Prostate gland (tissue), 2 donors: Measurements from ENCODE around the gene TLE6. TPM values are rescaled to one million over a fixed set of nuclear protein-coding genes. Genes with fewer than 3 reads are reported as not detected.

Experiments used
- DNase-seq: peaks from one replicate; pipeline ENCODE4 v3.0.0-alpha.2; 2019; ENCODE audit warnings: low spot score
- H3K27ac ChIP-seq, 2 donors: fragments of 200-600 bp; sonication (generic); 2 replicates each; pipeline ENCODE4 v1.5.1; 2017 to 2019
- H3K27me3 ChIP-seq: fragments of 200-600 bp; sonication (generic); replicated peaks from 2 replicates; pipeline ENCODE4 v1.5.1; 2019; ENCODE audit not compliant: insufficient read depth
- H3K36me3 ChIP-seq, 2 donors: fragments of 200-600 bp; sonication (generic); 1 replicate in 1 of 2; 2 replicates in 1 of 2; pipeline versions ENCODE4 v1.5.1 to v1.8.1; 2017 to 2019
- H3K4me1 ChIP-seq: fragments of 200-600 bp; sonication (generic); replicated peaks from 2 replicates; pipeline ENCODE4 v1.5.1; 2019
- H3K4me3 ChIP-seq, 2 donors: fragments of 200-600 bp; sonication (generic); 2 replicates each; pipeline ENCODE4 v1.5.1; 2017 to 2019
- H3K9me3 ChIP-seq: fragments of 200-600 bp; sonication (generic); 2 replicates; pipeline ENCODE4 v1.5.1; 2017
- POLR2A ChIP-seq: fragments of 450-650 bp; IDR thresholded peaks from one replicate; pipeline ENCODE4 v1.6.1; 2016; ENCODE audit warnings: antibody characterized with exemption, mild to moderate bottlenecking
- POLR2AphosphoS5 ChIP-seq: sonication (generic); formaldehyde crosslinking; IDR thresholded peaks from one replicate; pipeline ENCODE4 v1.6.1; 2017; ENCODE audit warnings: antibody characterized with exemption
- WGBS: methylation state at CpG from one replicate; pipeline ENCODE4 v1.1.5; 2018; 5-methylcytosine and 5-hydroxymethylcytosine counted together
- intact Hi-C: fragments of 100-400 bp; cut with DNase I; formaldehyde crosslinking; loops from one replicate; pipeline ENCODE4 v1.14.2; 2022
- total RNA-seq, 2 donors: library from RNA; depleted of rRNA; stranded (reverse); fragments of >200 nt; gene quantifications; one replicate each; pipeline ENCODE4 v1.1.0, GENCODE V29; 2016
- TF ChIP-seq, protein P1 (sequence below), 4 experiments: fragments of 200-600 bp in 2 of 4; fragments of 450-650 bp in 2 of 4; sonication (generic) in 2 of 4; IDR thresholded peaks; 1 replicate in 3 of 4; 2 replicates in 1 of 4; pipeline ENCODE4 v1.5.1; 2016 to 2019; ENCODE audit warnings: antibody characterized with exemption in 4 of 4, mild to moderate bottlenecking in 2 of 4, moderate library complexity in 2 of 4

The TLE6 gene
- total RNA-seq, 2 donors from 2014 or later: 5.9 to 9.0 TPM

GRCh38 chr19:3013263-3013725 is 35.9 kb downstream of the TLE6 start:
- H3K36me3 ChIP-seq: no peaks in the 10 kb centered on the region
- H3K27ac ChIP-seq: peak overlapping the region; percentile 48 to 54
- H3K4me3 ChIP-seq: no peak overlapping the region
- H3K9me3 ChIP-seq: no peaks in the 10 kb centered on the region
- intact Hi-C loops: no loop called here
- WGBS: 55% methylated on average over 7 of the region's 7 CpGs
- peak; percentile 39 for DNase-seq
- no peaks in the 10 kb centered on the region for H3K27me3 ChIP-seq
- H3K4me1 ChIP-seq: no peaks in the 10 kb centered on the region
- TF ChIP-seq, protein P1, sequence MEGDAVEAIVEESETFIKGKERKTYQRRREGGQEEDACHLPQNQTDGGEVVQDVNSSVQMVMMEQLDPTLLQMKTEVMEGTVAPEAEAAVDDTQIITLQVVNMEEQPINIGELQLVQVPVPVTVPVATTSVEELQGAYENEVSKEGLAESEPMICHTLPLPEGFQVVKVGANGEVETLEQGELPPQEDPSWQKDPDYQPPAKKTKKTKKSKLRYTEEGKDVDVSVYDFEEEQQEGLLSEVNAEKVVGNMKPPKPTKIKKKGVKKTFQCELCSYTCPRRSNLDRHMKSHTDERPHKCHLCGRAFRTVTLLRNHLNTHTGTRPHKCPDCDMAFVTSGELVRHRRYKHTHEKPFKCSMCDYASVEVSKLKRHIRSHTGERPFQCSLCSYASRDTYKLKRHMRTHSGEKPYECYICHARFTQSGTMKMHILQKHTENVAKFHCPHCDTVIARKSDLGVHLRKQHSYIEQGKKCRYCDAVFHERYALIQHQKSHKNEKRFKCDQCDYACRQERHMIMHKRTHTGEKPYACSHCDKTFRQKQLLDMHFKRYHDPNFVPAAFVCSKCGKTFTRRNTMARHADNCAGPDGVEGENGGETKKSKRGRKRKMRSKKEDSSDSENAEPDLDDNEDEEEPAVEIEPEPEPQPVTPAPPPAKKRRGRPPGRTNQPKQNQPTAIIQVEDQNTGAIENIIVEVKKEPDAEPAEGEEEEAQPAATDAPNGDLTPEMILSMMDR (IDR thresholded peaks at IDR 0.05): no peak
- TF ChIP-seq POLR2AphosphoS5: peak; percentile 58

DNA sequence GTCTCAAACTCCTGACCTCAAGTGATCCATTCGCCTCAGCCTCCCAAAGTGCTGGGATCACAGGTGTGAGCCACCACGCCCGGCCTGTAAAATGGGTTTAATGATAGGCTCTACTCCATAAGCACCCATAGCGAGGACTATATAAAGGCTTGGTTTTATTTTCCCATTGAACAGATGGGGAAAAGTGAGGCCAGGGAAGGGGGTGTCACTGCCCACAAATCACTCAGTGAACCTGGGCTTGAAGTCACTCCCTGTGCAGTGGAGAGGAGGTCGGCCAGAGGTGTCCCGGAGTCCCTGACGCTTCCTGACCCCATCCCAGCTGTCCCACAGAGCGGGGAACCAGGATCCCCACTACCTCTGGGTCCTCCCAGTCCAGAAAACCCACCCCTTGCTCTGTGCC is 36.8 kb downstream of the TLE6 start:
- Histone ChIP-seq H3K9me3 (no peaks in the 10 kb centered on the region), H3K4me1 (no peaks in the 10 kb centered on the region), H3K36me3 (no peaks in the 10 kb centered on the region), H3K27me3 (no peaks in the 10 kb centered on the region), H3K27ac (peak overlapping the region in 1 of 2 donors; percentile 54), H3K4me3 (no peak overlapping the region)
- intact Hi-C loops: no loop called here
- WGBS: 96% methylated on average over 8 of the region's 8 CpGs
- DNase-seq: no peak
- TF ChIP-seq POLR2AphosphoS5: no peak
- TF ChIP-seq, protein P1 (IDR thresholded peaks at IDR 0.05): no peak
- TF ChIP-seq POLR2A: no peak

GRCh38 chr19:3015126-3016057 is 38.0 kb downstream of the TLE6 start:
- TF ChIP-seq POLR2AphosphoS5: no peak
- TF ChIP-seq, protein P1 (IDR thresholded peaks at IDR 0.05): no peak
- TF ChIP-seq POLR2A: no peak
- Histone ChIP-seq H3K4me1 (no peaks in the 10 kb centered on the region), H3K9me3 (no peaks in the 10 kb centered on the region), H3K27me3 (no peaks in the 10 kb centered on the region), H3K36me3 (no peaks in the 10 kb centered on the region), H3K4me3 (no peak overlapping the region), H3K27ac (no peak overlapping the region)
- intact Hi-C loops: no loop called here
- DNase-seq: no peak
- whole genome bisulfite sequencing: 92% methylated on average over 22 of the region's 22 CpGs

DNA sequence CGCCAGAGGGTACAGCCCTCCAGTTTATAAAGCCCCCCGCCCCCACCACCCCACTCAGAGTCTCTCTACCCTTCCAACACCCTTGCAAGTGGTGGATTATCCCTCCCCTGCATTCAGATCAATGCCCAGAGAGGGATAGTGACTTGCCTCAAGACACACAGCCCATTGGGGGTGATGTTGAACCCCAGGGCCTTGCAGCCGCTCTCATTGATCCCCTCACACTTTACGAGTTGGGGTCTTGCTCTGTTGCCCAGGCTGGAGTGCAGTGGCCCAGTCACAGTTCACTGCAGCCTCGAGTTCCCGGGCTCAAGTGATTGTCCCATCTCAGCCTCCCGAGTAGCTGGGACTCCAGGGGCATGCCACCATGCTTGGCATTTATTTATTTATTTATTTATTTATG is 40.6 kb downstream of the TLE6 start:
- no peak for DNase-seq
- Histone ChIP-seq H3K27ac (no peak overlapping the region), H3K9me3 (no peaks in the 10 kb centered on the region), H3K4me3 (no peak overlapping the region), H3K27me3 (no peaks in the 10 kb centered on the region), H3K4me1 (no peaks in the 10 kb centered on the region), H3K36me3 (no peaks in the 10 kb centered on the region)
- WGBS: 95% methylated on average over 7 of the region's 7 CpGs
- TF ChIP-seq POLR2AphosphoS5 (no peak), POLR2A (no peak)
- TF ChIP-seq, protein P1 (IDR thresholded peaks at IDR 0.05): no peak
- intact Hi-C loops: no loop called here
